Measurements from ENCODE around the gene TAS2R60. TPM values are rescaled to one million over a fixed set of nuclear protein-coding genes. Genes with fewer than 3 reads are reported as not detected.

TAS2R60 gene
- total and polyA plus RNA-seq, 2 of the 8 experiments (the other 6 are each of a cell fraction or from before 2014, with no cell fraction given), result 0.15 to 0.32 TPM

DNA sequence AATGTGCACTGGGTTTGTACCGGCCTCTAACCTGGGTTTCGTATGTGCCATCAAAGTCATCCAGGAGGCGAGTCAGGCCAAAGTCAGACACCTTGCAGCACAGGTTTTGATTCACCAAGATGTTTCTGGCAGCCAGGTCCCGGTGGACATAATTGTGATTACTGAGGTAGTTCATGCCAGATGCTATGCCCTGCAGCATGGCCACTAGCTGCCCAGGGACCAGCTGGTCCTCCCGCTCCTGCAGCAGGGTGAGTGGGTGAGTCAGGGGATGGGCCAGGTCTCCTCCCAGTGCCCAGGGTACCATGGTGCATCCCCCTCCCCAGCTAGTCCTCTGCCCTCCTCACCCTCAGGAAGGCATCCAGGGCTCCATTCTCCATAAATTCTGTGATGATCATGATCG lies 48.5 kb upstream of the TAS2R60 start:
- no peak overlapping the region for H2BK15ac ChIP-seq (ENCODE audit: low read length)
- peaks cover 27 to 44% of the 10 kb centered on the region in 2 experiments for H4K20me1 ChIP-seq (replicated peaks in 1 of 2; ENCODE audit: control insufficient read depth in 1 of 2, insufficient read depth in 2 of 2, low read length in 2 of 2)
- H2BK12ac ChIP-seq (ENCODE audit: low read depth, low read length), result no peak overlapping the region
- POLR2A ChIA-PET (ENCODE audit: partially characterized antibody), result interaction anchor here (1.2 to 25.2 kb wide), 4 partner anchors 11 to 63 kb away, joined by 3 to 518 read pairs (median 24); partner anchors contain the start of genes EPHA1, FAM131B and ZYX
- H3K27ac ChIP-seq (ENCODE audit: low read depth, low read length), result no peak overlapping the region
- no peak overlapping the region for H3K18ac ChIP-seq (ENCODE audit: extremely low read depth, low read length)
- no peak overlapping the region for H3K9ac ChIP-seq (replicated peaks in 1 of 4; ENCODE audit: extremely low read depth in 1 of 4, low read depth in 3 of 4, low read length in 3 of 4)
- no peaks in the 10 kb centered on the region for H3K27me3 ChIP-seq (replicated peaks in 1 of 4; ENCODE audit: control insufficient read depth in 3 of 4, extremely low read depth in 1 of 4, insufficient read depth in 3 of 4, low read length in 3 of 4)
- H3K36me3 ChIP-seq (ENCODE audit: control insufficient read depth in 2 of 4, insufficient read depth in 4 of 4, low read length in 3 of 4), result peaks cover 44 to 94% (median 89%) of the 10 kb centered on the region in 4 experiments
- no peak overlapping the region for H2AK5ac ChIP-seq (ENCODE audit: low read depth, low read length)
- no peaks in the 10 kb centered on the region for H3K23me2 ChIP-seq (ENCODE audit: low read depth, low read length)
- WGBS, 2 experiments (ENCODE audit: extremely low coverage in 1 of 2, insufficient coverage in 1 of 2, insufficient read length in 1 of 2, insufficient replicate concordance in 2 of 2, low coverage in 1 of 2, low lambda C conversion rate in 2 of 2, missing lambda C conversion rate in 1 of 2), result 96% methylated on average over 6 of the region's 6 CpGs; no CpG with 5 or more reads in 1 of the 2 experiments
- no peak overlapping the region for H3K4ac ChIP-seq (replicated peaks; ENCODE audit: insufficient read length, low read depth, low read length)
- H4K91ac ChIP-seq (replicated peaks; ENCODE audit: insufficient read length, low read length), result no peak overlapping the region
- CTCF ChIA-PET (ENCODE audit: partially characterized antibody), result interaction anchor here (1.3 to 23.5 kb wide), 6 partner anchors 11 to 95 kb away, joined by 3 to 359 read pairs (median 20); partner anchors contain the start of genes EPHA1 and ZYX
- FAIRE-seq, result no peak
- no peak overlapping the region for H2AFZ ChIP-seq (ENCODE audit: low read length)
- H3K4me3 ChIP-seq (ENCODE audit: extremely low read depth in 1 of 4, insufficient read depth in 2 of 4, low read depth in 3 of 4, low read length in 4 of 4), result no peak overlapping the region
- no peaks in the 10 kb centered on the region for H3K9me3 ChIP-seq (ENCODE audit: insufficient read depth in 2 of 2, low read depth in 1 of 2, low read length in 1 of 2)
- H4K5ac ChIP-seq (ENCODE audit: insufficient read length, low read depth, low read length), result no peak overlapping the region
- H3K4me2 ChIP-seq (ENCODE audit: insufficient read depth in 1 of 2, low read depth in 2 of 2, low read length in 2 of 2), result no peak overlapping the region
- DNase-seq (ENCODE audit: low read depth in 1 of 2, low spot score in 2 of 2), result no peak
- H2BK120ac ChIP-seq (replicated peaks; ENCODE audit: low read depth, low read length), result no peak overlapping the region
- H2BK20ac ChIP-seq (ENCODE audit: low read length), result no peak overlapping the region
- H3K14ac ChIP-seq (ENCODE audit: insufficient read length), result no peak overlapping the region
- no peak for TF ChIP-seq POU5F1 (IDR thresholded peaks at IDR 0.05; ENCODE audit: low read depth, low read length)
- no peak for TF ChIP-seq NRF1 (IDR thresholded peaks at IDR 0.05; ENCODE audit: low read depth, low read length)
- no peak for TF ChIP-seq TEAD4 (IDR thresholded peaks at IDR 0.05; ENCODE audit: low read depth, low read length)
- no peak for TF ChIP-seq SP4 (IDR thresholded peaks at IDR 0.05; ENCODE audit: low read length)
- TF ChIP-seq SP2 (IDR thresholded peaks at IDR 0.05; ENCODE audit: low read length), result no peak
- TF ChIP-seq GABPA (IDR thresholded peaks at IDR 0.05; ENCODE audit: borderline replicate concordance, insufficient read depth, low read length), result no peak
- TF ChIP-seq, protein P1, sequence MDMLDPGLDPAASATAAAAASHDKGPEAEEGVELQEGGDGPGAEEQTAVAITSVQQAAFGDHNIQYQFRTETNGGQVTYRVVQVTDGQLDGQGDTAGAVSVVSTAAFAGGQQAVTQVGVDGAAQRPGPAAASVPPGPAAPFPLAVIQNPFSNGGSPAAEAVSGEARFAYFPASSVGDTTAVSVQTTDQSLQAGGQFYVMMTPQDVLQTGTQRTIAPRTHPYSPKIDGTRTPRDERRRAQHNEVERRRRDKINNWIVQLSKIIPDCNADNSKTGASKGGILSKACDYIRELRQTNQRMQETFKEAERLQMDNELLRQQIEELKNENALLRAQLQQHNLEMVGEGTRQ (IDR thresholded peaks at IDR 0.05; ENCODE audit: low read length), result no peak
- TF ChIP-seq CHD2 (IDR thresholded peaks at IDR 0.05; ENCODE audit: low read length), result no peak
- no peak for TF ChIP-seq ZNF274 (IDR thresholded peaks at IDR 0.05; ENCODE audit: borderline replicate concordance, extremely low read depth, low read length)
- TF ChIP-seq CBX8 (IDR thresholded peaks at IDR 0.05; ENCODE audit: borderline replicate concordance, low read depth, low read length), result no peak
- no peak for TF ChIP-seq POLR2A (IDR thresholded peaks at IDR 0.05; ENCODE audit: control extremely low read depth in 1 of 2, low read depth in 2 of 2, low read length in 2 of 2)
- no peak for TF ChIP-seq RBBP5 (IDR thresholded peaks at IDR 0.05; ENCODE audit: borderline replicate concordance, low read depth, low read length)
- H4K8ac ChIP-seq (ENCODE audit: extremely low read depth, insufficient read depth, low read length), result no peak overlapping the region
- peaks cover 2% of the 10 kb centered on the region; the same call in 1 of the 2 replicates for H3K79me1 ChIP-seq (ENCODE audit: low read depth, low read length)
- H2BK5ac ChIP-seq (ENCODE audit: low read depth, low read length), result no peak overlapping the region
- H3K79me2 ChIP-seq (ENCODE audit: control insufficient read depth in 1 of 2, insufficient read depth in 2 of 2, low read length in 2 of 2), result no peaks in the 10 kb centered on the region
- no peak overlapping the region for H3K23ac ChIP-seq (ENCODE audit: insufficient read length)
- H3K56ac ChIP-seq (replicated peaks; ENCODE audit: insufficient read length, low read depth, low read length), result no peak overlapping the region
- no peaks in the 10 kb centered on the region; a peak in 1 of 7 replicates for H3K4me1 ChIP-seq (replicated peaks in 1 of 4; ENCODE audit: control insufficient read depth in 3 of 4, insufficient read depth in 4 of 4, low read length in 3 of 4)
